ENCODE measurements around the gene INSYN2B. TPM values are rescaled to one million over a fixed set of nuclear protein-coding genes. Genes with fewer than 3 reads are reported as not detected.

The INSYN2B gene
- total RNA-seq (ENCODE audit: low replicate concordance) = 3.3 and 4.0 TPM in 2 replicates

DNA sequence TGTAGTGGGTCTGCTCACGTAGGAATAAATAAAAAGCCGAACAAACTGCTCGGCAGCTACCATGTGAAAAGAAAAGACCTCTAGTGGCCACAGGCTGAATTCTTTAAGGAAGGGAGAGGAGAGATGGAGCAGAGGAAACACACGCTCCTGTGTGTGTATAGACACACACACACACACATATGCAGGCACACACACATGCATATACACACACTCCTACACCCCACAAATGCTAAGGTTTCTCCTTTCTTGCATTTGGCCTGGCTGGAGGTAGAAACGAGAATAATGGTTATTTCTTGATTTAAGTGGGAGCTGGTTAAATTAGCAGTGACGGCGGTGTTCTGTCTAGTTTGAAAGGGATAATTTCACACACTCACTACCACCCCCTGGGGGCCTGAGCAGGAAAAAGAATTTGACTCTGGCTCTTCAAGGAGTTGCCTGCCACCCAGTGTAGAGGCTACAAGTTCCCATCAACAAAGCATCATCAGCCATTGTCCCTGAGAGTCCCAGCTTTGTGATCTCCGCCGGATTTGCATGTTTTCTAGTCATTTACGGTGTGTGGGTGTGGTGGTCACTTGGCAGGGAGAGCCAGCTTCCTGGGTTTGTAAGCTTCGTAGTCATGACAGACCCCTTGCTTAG is at the start of gene INSYN2B:
Gene INSYN2B, minus strand, starts transcription at position 78 of the 636 bp plus-strand sequence. CDS start 96,597 bp downstream, outside the sequence.

Other genes starting within 250 kb of the INSYN2B start
- gene FOXI1, start 125.4 kb upstream of the INSYN2B start, total RNA-seq (ENCODE audit: low replicate concordance) = not detected in 2 replicates

All from smooth muscle cell of the coronary artery (primary cell).